H1 (cell line): Measurements from ENCODE around the gene EEF1AKMT2. TPM values are rescaled to one million over a fixed set of nuclear protein-coding genes. Genes with fewer than 3 reads are reported as not detected.

Experiments
- CTCF ChIA-PET: fragments of 300-600 bp; sonication (Branson Sonifier 250); formaldehyde crosslinking; loops from one replicate; lab custom pipeline; 2021; ENCODE audit not compliant: partially characterized antibody; lab: Charles Lee
- POLR2A ChIA-PET: fragments of 300-600 bp; sonication (Branson Sonifier 250); formaldehyde crosslinking; loops from one replicate; lab custom pipeline; 2021; ENCODE audit warnings: inconsistent platforms; ENCODE audit not compliant: partially characterized antibody; lab: Charles Lee
- DNase-seq, 2 experiments: peaks; one replicate each; pipeline versions ENCODE4 v3.0.0 to v3.0.0-alpha.2; 2010 to 2022; ENCODE audit warnings: low spot score in 2 of 2, low read depth in 1 of 2, mixed read lengths in 1 of 2
- FAIRE-seq: peaks from 2 replicates; lab custom pipeline; 2011; peaks lifted over from hg19 to GRCh38; lab: Jason Lieb, UNC
- H2AFZ ChIP-seq: 2 replicates; pipeline ENCODE4 v1.8.1; 2012; ENCODE audit warnings: low read length, inconsistent platforms
- H2AK5ac ChIP-seq: 2 replicates; pipeline ENCODE4 v1.6.1; 2013; ENCODE audit warnings: low read depth, low read length
- H2BK120ac ChIP-seq: replicated peaks from 2 replicates; pipeline ENCODE3; 2013; ENCODE audit warnings: low read depth, low read length, inconsistent platforms
- H2BK12ac ChIP-seq: 2 replicates; pipeline ENCODE4 v1.6.1; 2013; ENCODE audit warnings: low read depth, low read length
- H2BK15ac ChIP-seq: 2 replicates; pipeline ENCODE4 v1.6.1; 2013; ENCODE audit warnings: low read length
- H2BK20ac ChIP-seq: 2 replicates; pipeline ENCODE4 v1.6.1; 2013; ENCODE audit warnings: low read length
- H2BK5ac ChIP-seq: 2 replicates; pipeline ENCODE4 v1.6.1; 2013; ENCODE audit warnings: low read depth, low read length
- H3K14ac ChIP-seq: 2 replicates; pipeline ENCODE4 v1.6.1; 2013; ENCODE audit warnings: inconsistent platforms; ENCODE audit not compliant: insufficient read length
- H3K18ac ChIP-seq: 2 replicates; pipeline ENCODE4 v1.6.1; 2013; ENCODE audit warnings: low read length; ENCODE audit errors: extremely low read depth
- H3K23ac ChIP-seq: 2 replicates; pipeline ENCODE4 v1.6.1; 2013; ENCODE audit warnings: inconsistent platforms; ENCODE audit not compliant: insufficient read length
- H3K23me2 ChIP-seq: 2 replicates; pipeline ENCODE4 v1.6.1; 2013; ENCODE audit warnings: low read depth, low read length
- H3K27ac ChIP-seq: 2 replicates; pipeline ENCODE4 v1.6.1; 2011; ENCODE audit warnings: low read depth, low read length, inconsistent platforms
- H3K27me3 ChIP-seq, 4 experiments: replicated peaks in 1 of 4; 1 replicate in 1 of 4; 2 replicates in 3 of 4; pipeline versions ENCODE4 v1.6.1 to v1.8.1; 2011 to 2013; ENCODE audit warnings: low read length in 3 of 4, mild to moderate bottlenecking in 3 of 4, inconsistent platforms in 2 of 4, mixed read lengths in 2 of 4, moderate library complexity in 1 of 4; ENCODE audit not compliant: control insufficient read depth in 3 of 4, insufficient read depth in 3 of 4; ENCODE audit errors: extremely low read depth in 1 of 4
- H3K36me3 ChIP-seq, 4 experiments: 2 replicates each; pipeline versions ENCODE4 v1.6.1 to v1.8.1; 2011 to 2013; ENCODE audit warnings: mild to moderate bottlenecking in 4 of 4, low read length in 3 of 4, moderate library complexity in 2 of 4, control low read depth in 1 of 4, inconsistent platforms in 1 of 4; ENCODE audit not compliant: insufficient read depth in 4 of 4, control insufficient read depth in 2 of 4
- H3K4ac ChIP-seq: replicated peaks from 2 replicates; pipeline ENCODE3; 2013; ENCODE audit warnings: low read length, low read depth, mixed read lengths, inconsistent platforms; ENCODE audit not compliant: insufficient read length
- H3K4me1 ChIP-seq, 4 experiments: replicated peaks in 1 of 4; 1 replicate in 1 of 4; 2 replicates in 3 of 4; pipeline versions ENCODE4 v1.6.1 to v1.8.1; 2011 to 2013; ENCODE audit warnings: low read length in 3 of 4, inconsistent platforms in 2 of 4, mixed read lengths in 1 of 4; ENCODE audit not compliant: insufficient read depth in 4 of 4, control insufficient read depth in 3 of 4
- H3K4me2 ChIP-seq, 2 experiments: 2 replicates each; pipeline versions ENCODE4 v1.6.1 to v1.8.1; 2011 to 2013; ENCODE audit warnings: low read depth in 2 of 2, low read length in 2 of 2, control low read depth in 1 of 2, inconsistent platforms in 1 of 2, mild to moderate bottlenecking in 1 of 2; ENCODE audit not compliant: insufficient read depth in 1 of 2
- H3K4me3 ChIP-seq, 4 experiments: fragments of 200-600, 300-600 bp in 1 of 4; sonication (generic), shearing (Covaris generic), sonication (Bioruptor Twin) in 1 of 4; 2 replicates each; pipeline versions ENCODE4 v1.5.1 to v1.8.1; 2011 to 2016; ENCODE audit warnings: low read length in 4 of 4, low read depth in 3 of 4, control low read depth in 2 of 4, inconsistent platforms in 2 of 4, mild to moderate bottlenecking in 2 of 4, mixed read lengths in 1 of 4, moderate library complexity in 1 of 4; ENCODE audit not compliant: insufficient read depth in 2 of 4; ENCODE audit errors: extremely low read depth in 1 of 4
- H3K56ac ChIP-seq: replicated peaks from 2 replicates; pipeline ENCODE3; 2013; ENCODE audit warnings: low read depth, mild to moderate bottlenecking, mixed read lengths, low read length, inconsistent platforms; ENCODE audit not compliant: insufficient read length
- H3K79me1 ChIP-seq: 2 replicates; pipeline ENCODE4 v1.6.1; 2013; ENCODE audit warnings: low read depth, low read length, control low read depth
- H3K79me2 ChIP-seq, 2 experiments: 2 replicates each; pipeline versions ENCODE4 v1.6.1 to v1.8.1; 2012 to 2013; ENCODE audit warnings: low read length in 2 of 2, mild to moderate bottlenecking in 2 of 2, inconsistent platforms in 1 of 2; ENCODE audit not compliant: insufficient read depth in 2 of 2, control insufficient read depth in 1 of 2
- H3K9ac ChIP-seq, 4 experiments: replicated peaks in 1 of 4; 1 replicate in 1 of 4; 2 replicates in 3 of 4; pipeline versions ENCODE4 v1.6.1 to v1.8.1; 2011 to 2013; ENCODE audit warnings: low read depth in 3 of 4, low read length in 3 of 4, control low read depth in 2 of 4, mild to moderate bottlenecking in 2 of 4, moderate library complexity in 2 of 4, inconsistent platforms in 1 of 4; ENCODE audit errors: extremely low read depth in 1 of 4
- H3K9me3 ChIP-seq, 2 experiments: 2 replicates each; pipeline versions ENCODE4 v1.6.1 to v1.8.1; 2012 to 2013; ENCODE audit warnings: mild to moderate bottlenecking in 2 of 2, moderate library complexity in 2 of 2, control low read depth in 1 of 2, inconsistent platforms in 1 of 2, low read depth in 1 of 2, low read length in 1 of 2, mixed read lengths in 1 of 2; ENCODE audit not compliant: insufficient read depth in 2 of 2
- H4K20me1 ChIP-seq, 2 experiments: replicated peaks in 1 of 2; 2 replicates each; pipeline versions ENCODE3 to v1.8.1; 2011 to 2013; ENCODE audit warnings: inconsistent platforms in 2 of 2, low read length in 2 of 2, mild to moderate bottlenecking in 1 of 2; ENCODE audit not compliant: insufficient read depth in 2 of 2, control insufficient read depth in 1 of 2
- H4K5ac ChIP-seq: 2 replicates; pipeline ENCODE4 v1.6.1; 2013; ENCODE audit warnings: low read length, low read depth, mixed read lengths, inconsistent platforms; ENCODE audit not compliant: insufficient read length
- H4K8ac ChIP-seq: 2 replicates; pipeline ENCODE4 v1.8.0; 2013; ENCODE audit warnings: mild to moderate bottlenecking, moderate library complexity, low read length, inconsistent platforms; ENCODE audit not compliant: insufficient read depth; ENCODE audit errors: extremely low read depth
- H4K91ac ChIP-seq: replicated peaks from 2 replicates; pipeline ENCODE3; 2013; ENCODE audit warnings: low read length, mixed read lengths, inconsistent platforms; ENCODE audit not compliant: insufficient read length
- EP300 ChIP-seq, 2 experiments: IDR thresholded peaks; 1 replicate in 1 of 2; 2 replicates in 1 of 2; pipeline ENCODE4 v1.6.1; 2011 to 2012; ENCODE audit warnings: low read depth in 2 of 2, low read length in 2 of 2, mild to moderate bottlenecking in 2 of 2, borderline replicate concordance in 1 of 2, inconsistent platforms in 1 of 2, moderate library complexity in 1 of 2
- SUZ12 ChIP-seq: fragments of 200-600 bp; sonication (generic); IDR thresholded peaks from 2 replicates; pipeline ENCODE4 v1.6.1; 2012; ENCODE audit warnings: mild to moderate bottlenecking, inconsistent platforms, low read length, moderate library complexity, mixed read lengths
- WGBS, 2 experiments: shearing (Covaris generic) in 1 of 2; methylation state at CpG; one replicate each; pipeline versions ENCODE4 v1.1.6 to v1.1.7; 2013 to 2015; ENCODE audit warnings: low lambda C conversion rate in 2 of 2, mixed read lengths in 2 of 2, inconsistent platforms in 1 of 2, low coverage in 1 of 2, missing lambda C conversion rate in 1 of 2; ENCODE audit not compliant: insufficient replicate concordance in 2 of 2, insufficient coverage in 1 of 2, insufficient read length in 1 of 2; ENCODE audit errors: extremely low coverage in 1 of 2, missing lambda C conversion rate in 1 of 2; 5-methylcytosine and 5-hydroxymethylcytosine counted together
- polyA plus RNA-seq, 7 experiments: library from polyadenylated mRNA; depleted of rRNA in 3 of 7; stranded (reverse) in 5 of 7; unstranded in 2 of 7; fragments of >200 nt in 5 of 7; fragments of 200-250 nt in 2 of 7; gene quantifications; 1 replicate in 5 of 7; 2 replicates in 1 of 7; 4 replicates in 1 of 7; pipeline versions ENCODE4 v1.2.1 to v1.2.3, GENCODE V29; 2011 to 2013; ENCODE audit warnings: missing spikeins in 2 of 7, mixed read lengths in 2 of 7
- total RNA-seq: library from RNA; stranded (reverse); fragmentation: NEBNext Ultra II Directional; extraction: Animal tissue kit (Norgen Biotek cat#: 25700); gene quantifications from 2 replicates; pipeline ENCODE4 v1.2.1, GENCODE V29; 2021

Gene EEF1AKMT2
- total and polyA plus RNA-seq, 2 of the 8 experiments (the other 6 are each of a cell fraction or from before 2014, with no cell fraction given), result 9.8 to 26.8 TPM

GRCh38 chr10:124824507-124824906 lies 32.8 kb upstream of the EEF1AKMT2 start:
- Histone ChIP-seq H3K4me2 (no peak overlapping the region), H4K8ac (no peak overlapping the region), H2BK12ac (no peak overlapping the region), H3K4me1 (no peaks in the 10 kb centered on the region), H3K56ac (no peak overlapping the region), H4K20me1 (peaks cover 0 to 1% of the 10 kb centered on the region in 2 experiments), H3K18ac (no peak overlapping the region), H2BK120ac (no peak overlapping the region), H3K4ac (no peak overlapping the region), H2BK15ac (no peak overlapping the region), H3K9ac (no peak overlapping the region), H3K36me3 (peaks cover 2 to 34% (median 17%) of the 10 kb centered on the region in 4 experiments), H4K5ac (no peak overlapping the region), H3K27ac (no peak overlapping the region), H3K4me3 (no peak overlapping the region), H3K79me1 (no peaks in the 10 kb centered on the region), H3K14ac (no peak overlapping the region), H3K23me2 (no peaks in the 10 kb centered on the region), H3K9me3 (no peaks in the 10 kb centered on the region), H2AFZ (no peak overlapping the region), H3K27me3 (no peaks in the 10 kb centered on the region), H3K79me2 (no peaks in the 10 kb centered on the region), H2BK5ac (no peak overlapping the region), H4K91ac (no peak overlapping the region), H3K23ac (no peak overlapping the region), H2BK20ac (no peak overlapping the region), H2AK5ac (no peak overlapping the region)
- ChIA-PET CTCF (interaction anchor here (0.7 to 2.3 kb wide), 4 partner anchors 7 to 168 kb away, joined by 3 to 5 read pairs (median 3); partner anchors contain the start of gene EEF1AKMT2), POLR2A (no interaction called here)
- TF ChIP-seq SUZ12, result no peak
- no peak for TF ChIP-seq EP300 (IDR thresholded peaks at IDR 0.05; ENCODE audit: borderline replicate concordance in 1 of 2, low read depth in 2 of 2, low read length in 2 of 2)
- no peak for FAIRE-seq
- no peak for DNase-seq
- WGBS, 2 experiments, result 100% methylated on average over 1 of the region's 1 CpG; no CpG with 5 or more reads in 1 of the 2 experiments
